Stimulated activated CD4-positive, alpha-beta T cell treated with anti-CD3 and anti-CD28 coated beads, Interleukin-2, amount 100 ng/mL, for 4 hours (primary cell): Measurements from ENCODE around the gene BABAM1.

Experiments used
- DNase-seq: peaks from one replicate; pipeline ENCODE4 v3.0.0-alpha.2; 2020; ENCODE audit warnings: low read depth

Gene BABAM1

DNA sequence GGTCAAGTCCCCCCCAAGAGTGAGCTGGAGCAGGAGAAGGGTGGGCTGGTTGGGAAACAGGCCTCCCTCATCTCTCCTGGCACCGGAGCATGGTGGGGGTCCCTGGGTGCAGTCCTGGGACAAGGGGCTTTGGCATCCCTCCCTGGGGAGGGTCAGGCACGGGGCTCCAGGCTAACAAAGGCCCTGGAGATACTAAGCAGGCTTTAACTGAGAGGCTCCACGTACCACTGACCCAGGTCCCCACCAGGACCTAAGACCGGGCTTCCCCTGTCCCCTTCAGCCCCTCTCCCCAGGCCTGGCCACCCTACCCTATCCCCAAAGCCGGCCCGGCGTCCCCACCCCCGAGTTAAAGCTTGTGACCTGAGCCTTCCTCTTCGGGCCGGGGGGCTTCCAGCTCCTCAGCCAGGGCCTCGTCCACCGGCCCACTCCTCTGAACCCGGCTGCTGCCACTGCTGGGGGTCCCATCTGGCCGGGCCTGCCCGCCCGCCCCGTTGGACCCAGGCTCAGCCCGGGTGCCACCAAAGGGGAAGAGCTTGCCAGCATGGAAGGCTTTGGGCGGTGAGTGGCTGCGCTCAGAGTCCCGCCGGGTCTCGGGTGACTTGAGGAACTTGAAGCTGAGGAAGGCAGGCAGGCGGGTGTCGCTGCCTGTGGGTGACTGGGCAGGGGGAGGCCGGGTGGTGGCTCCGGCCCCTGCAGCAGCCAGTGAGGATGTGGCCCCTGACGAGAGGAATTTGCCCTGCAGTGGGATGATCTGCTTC lies 57.3 kb downstream of the BABAM1 start:
- no peak for DNase-seq

DNA sequence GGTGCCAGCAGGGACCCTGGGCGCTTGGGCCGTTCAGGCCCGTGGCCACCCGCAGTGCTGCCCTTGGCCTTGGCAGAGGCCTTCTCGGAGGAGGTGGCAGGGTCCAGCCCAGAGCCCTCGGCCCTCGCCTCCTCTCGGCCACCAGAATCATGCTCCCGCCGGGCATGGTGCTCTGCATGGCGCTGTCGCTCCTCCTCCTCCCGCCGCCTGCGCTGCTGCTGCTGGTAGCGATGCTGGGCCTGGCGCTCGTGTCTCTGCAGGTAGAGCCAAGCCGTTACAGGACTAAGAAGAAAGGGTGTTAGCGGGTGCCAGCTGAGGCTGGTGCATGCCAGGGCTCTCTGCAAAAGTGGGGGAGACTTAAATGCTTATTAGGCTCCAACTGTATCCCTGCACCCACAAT lies 57.9 kb downstream of the BABAM1 start:
- no peak for DNase-seq

DNA sequence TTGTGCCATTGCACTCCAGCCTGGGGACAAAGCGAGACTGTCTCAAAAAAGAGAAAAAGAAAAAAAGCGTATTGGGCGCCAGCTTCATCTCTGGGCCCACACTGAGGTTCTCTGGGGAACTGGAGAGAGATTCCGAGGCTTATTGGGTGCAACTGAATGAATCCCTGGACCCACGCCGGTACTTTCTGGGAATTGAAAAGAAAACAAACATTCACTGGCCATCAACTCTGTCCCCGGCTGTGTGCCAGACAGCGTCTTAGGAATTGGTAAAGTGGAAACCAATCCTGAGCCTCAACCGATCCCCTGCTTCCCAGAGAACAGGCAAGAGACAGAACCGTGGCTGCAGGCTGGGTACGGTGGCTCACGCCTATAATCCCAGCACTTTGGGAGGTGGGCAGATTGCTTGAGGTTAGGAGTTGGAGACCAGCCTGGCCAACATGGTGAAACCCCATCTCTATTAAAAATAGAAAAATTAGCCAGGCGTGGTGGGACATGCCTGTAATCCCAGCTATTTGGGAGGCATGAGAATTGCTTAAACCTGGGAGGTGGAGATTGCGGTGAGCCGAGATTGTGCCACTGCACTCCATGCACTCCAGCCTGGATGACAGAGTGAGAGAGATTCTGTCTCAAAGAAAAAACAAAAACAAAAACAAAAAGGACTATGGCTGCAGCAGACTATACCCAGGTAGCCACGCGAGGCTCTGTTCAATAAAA lies 58.8 kb downstream of the BABAM1 start:
- DNase-seq, result no peak

DNA sequence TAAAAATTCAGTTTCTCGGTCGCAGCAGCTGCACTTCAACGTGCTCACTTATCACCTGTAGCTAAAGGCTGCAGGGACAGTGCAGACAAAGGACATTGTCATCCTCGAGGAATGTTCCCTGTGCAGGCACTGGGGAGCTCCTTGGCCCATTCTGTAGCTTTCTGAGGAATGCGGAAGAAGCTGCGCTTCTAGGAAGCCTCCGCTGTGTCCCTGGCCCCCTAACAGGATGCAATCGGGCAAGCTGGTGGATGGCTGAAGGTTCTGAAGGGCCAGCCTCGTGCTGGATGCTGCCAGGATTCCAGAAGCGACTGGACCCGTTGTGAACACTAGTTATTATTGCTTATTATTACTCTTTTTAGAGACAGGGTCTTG lies 59.3 kb downstream of the BABAM1 start:
- no peak for DNase-seq

DNA sequence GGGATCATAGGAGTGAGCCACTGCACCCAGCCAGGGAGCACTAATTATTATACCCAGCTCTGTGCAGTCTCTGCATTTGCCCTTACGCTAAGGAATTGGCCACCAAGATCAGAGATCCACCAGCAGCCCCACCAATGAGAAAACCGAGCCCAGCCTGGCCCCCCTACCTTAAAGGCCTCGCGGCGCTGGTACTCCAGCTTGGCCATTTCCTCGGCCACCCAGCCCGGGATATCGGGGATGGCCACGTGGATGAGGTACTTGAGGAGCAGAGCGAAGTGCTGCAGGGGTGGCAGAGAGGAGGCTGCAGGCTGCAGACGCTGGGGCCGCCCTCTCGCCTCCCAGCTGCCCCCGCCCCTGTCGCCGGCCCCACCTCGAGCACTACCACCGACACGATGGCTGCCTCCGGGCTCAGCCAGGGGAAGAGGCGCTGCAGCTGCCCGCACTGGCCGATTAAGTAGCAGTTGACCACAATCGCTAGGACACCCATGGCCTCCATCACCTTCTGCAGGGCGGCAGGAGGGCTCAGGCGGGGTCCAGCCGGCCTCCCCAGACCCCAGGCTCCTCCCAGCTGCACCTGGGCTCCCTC lies 59.9 kb downstream of the BABAM1 start:
- DNase-seq, result no peak

DNA sequence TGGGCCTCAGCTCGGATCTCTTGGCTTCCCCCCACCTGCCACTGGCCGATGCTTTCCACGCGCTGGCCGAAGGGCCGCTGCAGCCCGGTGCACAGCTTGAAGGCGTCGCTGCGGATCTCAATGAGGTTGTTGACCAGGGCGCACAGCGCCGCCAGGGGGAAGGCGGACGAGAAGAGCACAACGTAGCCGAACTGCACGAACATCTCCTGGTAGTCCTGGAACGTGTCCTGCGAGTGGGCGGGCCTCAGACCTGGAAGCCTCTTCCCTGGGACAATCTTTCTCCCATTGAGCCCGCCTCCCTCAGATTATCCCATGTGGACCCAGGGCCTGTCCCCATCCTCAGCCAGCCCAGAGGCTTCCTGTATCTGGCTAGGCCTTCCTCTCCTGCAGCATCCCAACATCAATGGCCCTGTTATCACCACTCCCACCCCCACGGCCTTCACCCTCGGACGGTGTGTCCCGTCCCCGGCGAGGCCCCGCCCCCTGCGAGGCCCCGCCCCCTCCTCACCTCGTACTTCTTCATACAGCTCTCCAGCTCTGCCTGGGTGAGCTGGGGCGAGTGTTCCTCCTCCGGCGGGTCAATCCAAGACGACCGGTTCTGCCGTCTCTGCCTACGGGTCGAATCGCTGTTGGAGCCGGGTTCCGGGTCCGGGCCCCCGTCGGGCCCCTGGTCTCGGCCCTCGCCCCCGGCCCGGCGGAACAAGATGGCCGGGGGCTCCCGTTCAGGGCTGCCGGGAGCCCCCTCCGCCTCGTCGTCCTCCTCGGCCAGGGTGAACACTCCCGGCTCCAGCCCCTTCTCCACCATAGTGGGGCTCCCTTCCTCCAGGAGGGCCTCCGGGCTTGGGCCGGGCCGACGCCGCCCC lies 60.6 kb downstream of the BABAM1 start:
- no peak for DNase-seq
